NCI-H2029 (cell line): ENCODE measurements around the gene DOK5.

ENCODE experiments used
- DNase-seq: peaks from one replicate; lab custom pipeline; 2025; lab: John Stamatoyannopoulos, UW

The DOK5 gene

DNA sequence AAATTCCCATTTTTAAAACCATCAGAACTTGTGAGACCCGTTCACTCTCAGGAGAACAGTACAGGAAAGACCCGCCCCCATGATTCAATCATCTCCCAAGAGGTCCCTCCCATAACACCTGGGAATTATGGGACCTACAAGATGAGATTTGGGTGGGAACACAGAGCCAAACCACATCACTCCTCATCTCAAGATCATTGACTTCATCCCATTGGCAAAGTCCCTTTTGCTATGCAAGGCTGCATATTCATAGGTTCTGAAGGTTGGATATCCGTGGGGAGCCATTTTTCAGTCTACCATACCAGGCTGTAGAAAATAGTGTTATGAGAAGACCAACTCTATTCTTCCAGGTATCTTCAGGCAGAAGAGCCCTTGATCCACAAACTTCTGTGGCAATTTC lies 219.1 kb downstream of the DOK5 start:
- no peak for DNase-seq

DNA sequence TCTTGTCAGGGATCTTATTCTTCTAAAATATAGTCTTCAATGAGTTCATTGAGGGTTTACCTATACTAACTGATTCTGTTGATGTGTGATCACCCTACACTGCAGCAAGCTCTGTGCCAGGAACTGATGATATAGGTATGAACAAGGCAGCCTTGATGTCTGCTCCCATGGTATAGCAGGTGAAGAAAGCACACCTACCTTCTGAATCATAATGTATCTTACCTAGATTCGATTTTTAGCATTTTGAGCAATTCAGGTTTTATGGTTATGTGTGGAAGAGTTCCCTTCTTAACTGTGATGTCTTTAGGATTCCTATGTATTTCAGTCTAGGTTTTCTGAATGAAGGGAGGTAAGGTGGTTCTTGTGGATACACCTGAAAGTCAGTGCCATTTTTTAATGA lies 223.0 kb downstream of the DOK5 start:
- DNase-seq, result no peak
